Calu3 (cell line): Measurements from ENCODE around the gene ATP2B3. TPM values are rescaled to one million over a fixed set of nuclear protein-coding genes. Genes with fewer than 3 reads are reported as not detected.

Experiments used
- BruUV-seq: library from RNA; stranded (reverse); fragments of 400-500 nt; replicated peaks from 2 replicates; lab custom pipeline; 2021; lab: Mats Ljungman, UMichigan
- CTCF ChIA-PET: fragments of 300-600 bp; sonication (Branson Sonifier 250); formaldehyde crosslinking; loops from one replicate; lab custom pipeline; 2022; ENCODE audit warnings: antibody characterized with exemption; lab: Charles Lee
- DNase-seq: peaks from one replicate; pipeline ENCODE4 v3.0.0; 2022
- H3K27ac Mint-ChIP-seq: one replicate; pipeline ENCODE4 v1.8.0; 2022; ENCODE audit warnings: mixed read lengths; ENCODE audit not compliant: unreplicated experiment
- H3K27me3 Mint-ChIP-seq: one replicate; pipeline ENCODE4 v1.8.0; 2022; ENCODE audit warnings: mixed read lengths; ENCODE audit not compliant: unreplicated experiment
- H3K36me3 Mint-ChIP-seq: one replicate; pipeline ENCODE4 v1.8.0; 2022; ENCODE audit warnings: mild to moderate bottlenecking, moderate library complexity, mixed read lengths; ENCODE audit not compliant: insufficient read depth, unreplicated experiment
- H3K4me1 Mint-ChIP-seq: one replicate; pipeline ENCODE4 v1.8.0; 2022; ENCODE audit warnings: mild to moderate bottlenecking, low read depth, mixed read lengths; ENCODE audit not compliant: unreplicated experiment
- H3K4me3 Mint-ChIP-seq: one replicate; pipeline ENCODE4 v1.8.0; 2022; ENCODE audit warnings: mild to moderate bottlenecking, low read depth, moderate library complexity, mixed read lengths; ENCODE audit not compliant: unreplicated experiment
- H3K9me3 Mint-ChIP-seq: one replicate; pipeline ENCODE4 v1.8.0; 2022; ENCODE audit warnings: low read depth, mixed read lengths; ENCODE audit not compliant: unreplicated experiment
- intact Hi-C: fragments of 100-400 bp; cut with micrococcal nuclease; formaldehyde crosslinking; loops from one replicate; pipeline ENCODE4 v1.10.0; 2022; ENCODE audit not compliant: unreplicated experiment
- total RNA-seq: library from RNA; stranded (reverse); gene quantifications from 2 replicates; pipeline ENCODE4 v1.2.3, GENCODE V29; 2022
- TF ChIP-seq, protein P1 (sequence below): fragments of 200-600 bp; IDR thresholded peaks from one replicate; pipeline ENCODE4 v1.8.0; 2022; ENCODE audit warnings: antibody characterized with exemption; ENCODE audit not compliant: unreplicated experiment

The ATP2B3 gene
- total RNA-seq, 1 experiment from 2014 or later = not detected

DNA sequence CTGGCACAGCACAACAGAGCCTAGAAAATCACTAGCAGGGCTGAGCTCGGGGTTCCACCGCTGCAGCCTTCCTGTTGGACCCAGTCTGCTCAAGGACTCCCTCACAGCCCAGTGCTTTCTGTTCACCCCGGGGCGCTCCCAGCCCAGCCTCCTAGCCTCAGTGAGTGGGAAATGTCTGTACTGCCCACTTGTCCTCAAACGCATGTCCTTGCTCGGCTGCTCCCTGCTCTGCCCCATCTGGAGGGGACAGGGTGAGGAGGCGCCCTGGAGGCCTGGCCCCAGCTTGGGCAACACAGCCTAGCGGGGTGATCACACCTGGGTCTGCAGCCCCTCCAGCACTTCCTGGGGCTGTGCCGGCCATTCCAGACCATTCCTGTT, 93.4 kb downstream of the ATP2B3 start:
- DNase-seq = no peak
- peaks cover 72% of the 10 kb centered on the region for H3K27me3 Mint-ChIP-seq
- no peaks in the 10 kb centered on the region for H3K4me1 Mint-ChIP-seq
- CTCF ChIA-PET = interaction anchor here (1.5 kb wide), 1 partner anchor 39 kb away, joined by 4 read pairs; no protein-coding TSS in a partner anchor
- TF ChIP-seq, protein P1, sequence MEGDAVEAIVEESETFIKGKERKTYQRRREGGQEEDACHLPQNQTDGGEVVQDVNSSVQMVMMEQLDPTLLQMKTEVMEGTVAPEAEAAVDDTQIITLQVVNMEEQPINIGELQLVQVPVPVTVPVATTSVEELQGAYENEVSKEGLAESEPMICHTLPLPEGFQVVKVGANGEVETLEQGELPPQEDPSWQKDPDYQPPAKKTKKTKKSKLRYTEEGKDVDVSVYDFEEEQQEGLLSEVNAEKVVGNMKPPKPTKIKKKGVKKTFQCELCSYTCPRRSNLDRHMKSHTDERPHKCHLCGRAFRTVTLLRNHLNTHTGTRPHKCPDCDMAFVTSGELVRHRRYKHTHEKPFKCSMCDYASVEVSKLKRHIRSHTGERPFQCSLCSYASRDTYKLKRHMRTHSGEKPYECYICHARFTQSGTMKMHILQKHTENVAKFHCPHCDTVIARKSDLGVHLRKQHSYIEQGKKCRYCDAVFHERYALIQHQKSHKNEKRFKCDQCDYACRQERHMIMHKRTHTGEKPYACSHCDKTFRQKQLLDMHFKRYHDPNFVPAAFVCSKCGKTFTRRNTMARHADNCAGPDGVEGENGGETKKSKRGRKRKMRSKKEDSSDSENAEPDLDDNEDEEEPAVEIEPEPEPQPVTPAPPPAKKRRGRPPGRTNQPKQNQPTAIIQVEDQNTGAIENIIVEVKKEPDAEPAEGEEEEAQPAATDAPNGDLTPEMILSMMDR = no peak
- BruUV-seq = no TSS peak
- no peak overlapping the region for H3K27ac Mint-ChIP-seq
- intact Hi-C loops = no loop called here
- H3K9me3 Mint-ChIP-seq = no peaks in the 10 kb centered on the region
- H3K36me3 Mint-ChIP-seq = peaks cover 5% of the 10 kb centered on the region
- H3K4me3 Mint-ChIP-seq = peak overlapping the region; percentile 64

DNA sequence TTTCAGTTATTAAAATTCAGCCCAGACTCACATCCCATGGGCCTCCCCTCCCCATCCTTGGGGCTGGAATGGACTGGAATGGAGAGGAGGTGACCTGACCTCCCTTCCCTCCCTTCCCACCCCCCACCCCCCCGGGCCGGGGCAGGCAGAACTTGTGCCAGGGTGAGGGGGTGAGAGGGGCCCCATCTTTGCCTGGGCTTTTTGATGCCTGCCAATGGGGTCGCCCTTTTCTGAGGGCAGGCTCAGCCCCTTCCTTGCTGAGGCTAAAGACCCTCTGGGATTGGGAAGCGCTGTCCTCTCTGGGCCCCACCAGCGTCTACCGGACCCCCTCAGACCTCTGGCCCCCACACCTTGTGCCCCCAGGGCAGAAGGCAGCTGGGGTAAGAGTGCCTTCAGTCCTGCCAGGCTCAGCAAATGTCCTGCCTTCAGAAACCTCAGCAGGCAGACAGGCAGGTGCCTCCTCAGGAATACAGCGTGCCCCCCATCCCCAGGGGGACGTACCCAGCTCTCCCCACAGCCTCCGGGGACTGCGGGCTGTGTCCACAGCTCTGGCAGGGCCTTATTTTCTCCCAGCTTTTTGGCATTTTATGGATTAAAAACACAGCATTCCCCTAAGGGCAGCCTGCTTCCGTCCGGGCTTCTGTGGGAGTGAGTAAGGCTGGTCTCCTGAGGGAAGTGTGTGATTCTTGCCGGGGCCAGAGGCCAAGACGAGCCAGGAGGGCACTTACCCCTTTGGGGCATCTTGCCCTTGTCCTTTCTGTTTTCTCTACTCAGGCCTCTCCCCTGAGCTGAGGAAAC, 94.1 kb downstream of the ATP2B3 start:
- intact Hi-C loops = loop anchor here (2.0 kb wide), 1 partner anchor 51 kb away; no protein-coding TSS in a partner anchor
- CTCF ChIA-PET = interaction anchor here (0.7 to 1.5 kb wide), 2 partner anchors 11 to 38 kb away, joined by 4 read pairs; no protein-coding TSS in a partner anchor
- no peaks in the 10 kb centered on the region for H3K4me1 Mint-ChIP-seq
- no peak overlapping the region for H3K27ac Mint-ChIP-seq
- H3K9me3 Mint-ChIP-seq = no peaks in the 10 kb centered on the region
- H3K4me3 Mint-ChIP-seq = no peak overlapping the region
- DNase-seq = no peak
- TF ChIP-seq, protein P1 = no peak
- H3K27me3 Mint-ChIP-seq = peaks cover 72% of the 10 kb centered on the region
- no TSS peak for BruUV-seq
- peaks cover 5% of the 10 kb centered on the region for H3K36me3 Mint-ChIP-seq

DNA sequence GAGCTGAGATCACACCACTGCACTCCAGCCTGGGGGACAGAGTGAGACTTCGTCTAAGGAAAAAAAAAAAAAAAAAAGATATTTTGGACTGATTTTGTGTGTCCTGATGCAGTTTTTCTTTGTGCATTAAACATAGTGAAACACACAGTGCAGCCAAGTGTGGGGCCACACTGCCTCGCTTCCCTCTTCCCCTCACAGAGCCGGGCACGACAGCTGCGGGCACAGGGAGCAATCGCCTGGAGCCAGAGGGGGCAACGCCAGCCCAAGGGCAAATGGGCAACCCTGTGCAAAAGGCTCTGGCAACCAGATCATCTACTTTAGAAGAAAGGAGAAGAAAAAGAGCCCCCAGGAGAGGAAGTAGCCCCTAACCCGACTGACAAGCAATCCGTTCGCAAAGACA, 95.0 kb downstream of the ATP2B3 start:
- CTCF ChIA-PET = interaction anchor here (0.7 kb wide), 1 partner anchor 12 kb away, joined by 4 read pairs; no protein-coding TSS in a partner anchor
- H3K9me3 Mint-ChIP-seq = no peaks in the 10 kb centered on the region
- intact Hi-C loops = loop anchor here (2.0 kb wide), 1 partner anchor 50 kb away; no protein-coding TSS in a partner anchor
- no peak overlapping the region for H3K27ac Mint-ChIP-seq
- TF ChIP-seq, protein P1 = no peak
- H3K36me3 Mint-ChIP-seq = peaks cover 5% of the 10 kb centered on the region
- no TSS peak for BruUV-seq
- no peaks in the 10 kb centered on the region for H3K4me1 Mint-ChIP-seq
- no peak for DNase-seq
- peaks cover 72% of the 10 kb centered on the region for H3K27me3 Mint-ChIP-seq
- no peak overlapping the region for H3K4me3 Mint-ChIP-seq

DNA sequence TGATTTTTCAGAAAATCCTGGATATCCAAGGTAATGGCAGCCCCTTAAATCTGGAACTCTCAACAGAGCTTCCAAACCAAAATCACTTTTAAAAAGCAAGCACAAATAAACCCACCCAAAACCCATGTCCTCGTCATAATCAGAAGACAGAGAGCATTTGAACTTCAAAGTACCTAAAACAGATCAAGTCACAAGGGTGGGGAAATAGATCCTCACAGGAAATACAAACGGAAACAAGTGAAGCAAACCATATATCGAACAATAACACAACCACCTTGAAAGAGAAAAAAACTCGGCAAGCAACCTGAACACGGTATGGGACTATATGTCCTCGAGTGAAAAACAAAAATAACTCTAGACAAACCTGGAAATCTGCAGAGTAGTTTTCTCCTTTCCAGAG, 97.4 kb downstream of the ATP2B3 start:
- Mint-ChIP-seq H3K9me3 (no peaks in the 10 kb centered on the region), H3K4me1 (no peaks in the 10 kb centered on the region), H3K27ac (no peak overlapping the region), H3K27me3 (peaks cover 67% of the 10 kb centered on the region), H3K36me3 (no peaks in the 10 kb centered on the region), H3K4me3 (no peak overlapping the region)
- no peak for DNase-seq
- TF ChIP-seq, protein P1 = no peak
- BruUV-seq = no TSS peak
- CTCF ChIA-PET = no interaction called here
- intact Hi-C loops = no loop called here
